Raji (cell line): ENCODE results near the gene FCN3.

ENCODE experiments used
- POLR2A ChIP-seq: IDR thresholded peaks from 2 replicates; pipeline ENCODE4 v1.6.1; 2011; ENCODE audit warnings: low read depth, low read length, control low read depth; ENCODE audit not compliant: insufficient read depth

Gene FCN3

DNA sequence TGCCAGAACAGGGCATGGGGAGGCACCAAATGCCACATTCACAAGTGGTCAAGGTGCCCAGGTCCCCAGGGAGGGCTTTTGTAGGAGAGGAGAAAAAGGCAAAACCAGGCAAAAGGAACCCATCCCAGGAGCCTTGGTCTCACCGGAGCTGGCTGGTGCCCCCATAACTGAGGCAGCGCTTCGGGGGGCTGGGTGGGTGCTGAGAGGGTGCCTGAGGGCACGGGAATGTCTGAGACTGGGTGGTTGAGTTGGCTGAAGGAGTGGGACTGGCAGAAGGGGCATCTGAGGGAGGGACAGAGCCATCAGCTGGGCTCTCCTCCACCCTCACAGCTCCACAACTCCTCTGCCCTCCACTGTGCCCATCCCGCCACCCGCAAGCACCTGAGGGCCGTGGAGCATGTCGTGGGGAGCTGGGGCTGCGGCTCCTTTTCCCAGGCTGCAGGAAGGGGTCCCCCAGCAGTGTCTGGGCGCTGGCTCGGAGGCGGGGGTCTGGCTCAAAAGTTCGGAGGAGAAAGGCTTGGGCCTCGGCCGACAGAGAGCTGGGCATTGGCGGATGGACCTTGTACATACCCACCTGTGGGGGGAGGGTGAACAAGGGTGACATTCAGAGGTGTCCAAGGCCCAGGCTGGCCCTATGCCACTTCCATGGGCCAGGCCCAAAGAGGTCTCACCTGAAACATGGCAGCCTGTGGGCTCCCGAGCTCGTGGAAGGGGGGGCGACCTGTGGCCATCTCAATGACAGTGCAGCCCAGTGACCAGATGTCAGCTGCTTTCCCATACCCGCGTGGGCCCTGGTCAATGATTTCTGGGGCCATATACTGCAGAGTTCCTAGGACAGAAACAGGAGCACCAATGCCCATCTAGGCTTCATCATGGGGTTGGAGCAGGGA is 16.3 kb downstream of the FCN3 start:
- no peak for TF ChIP-seq POLR2A

DNA sequence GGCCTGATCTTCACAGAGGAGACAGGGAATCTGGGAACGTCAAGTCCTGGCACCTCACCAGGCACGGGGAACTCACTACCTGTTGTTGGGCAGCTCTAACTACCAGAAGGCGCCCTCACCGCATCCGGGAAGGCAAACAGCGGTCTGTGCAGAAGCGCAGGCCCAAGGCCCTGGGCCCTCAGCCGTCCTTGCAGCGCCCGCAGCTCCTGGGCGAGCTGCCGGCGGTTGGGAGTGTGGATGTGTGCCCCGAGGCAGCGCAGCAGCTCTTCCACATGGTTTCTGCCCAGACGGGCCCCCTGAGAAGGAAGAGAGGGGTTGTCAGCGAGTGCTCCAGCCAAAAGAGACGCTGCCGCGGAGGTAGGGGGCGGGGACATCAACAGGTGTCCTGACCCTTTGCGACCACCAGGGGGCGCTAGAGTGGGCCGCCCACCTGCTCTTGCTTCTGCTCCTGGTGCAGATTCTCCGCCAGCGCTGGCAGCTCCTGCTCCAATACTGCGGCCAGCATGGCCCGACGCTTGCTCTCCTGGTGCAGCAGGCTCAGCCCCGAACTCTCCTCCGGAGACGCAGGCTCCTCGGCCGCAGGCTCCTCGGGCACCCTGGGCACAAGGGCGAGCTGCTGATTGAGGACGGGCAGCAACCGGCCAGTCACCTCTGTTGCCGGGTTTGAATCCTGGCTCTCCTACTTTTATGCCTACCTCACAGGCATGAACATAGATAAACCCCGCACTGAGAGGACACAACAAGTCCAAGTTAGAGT is 17.2 kb downstream of the FCN3 start:
- TF ChIP-seq POLR2A = no peak

DNA sequence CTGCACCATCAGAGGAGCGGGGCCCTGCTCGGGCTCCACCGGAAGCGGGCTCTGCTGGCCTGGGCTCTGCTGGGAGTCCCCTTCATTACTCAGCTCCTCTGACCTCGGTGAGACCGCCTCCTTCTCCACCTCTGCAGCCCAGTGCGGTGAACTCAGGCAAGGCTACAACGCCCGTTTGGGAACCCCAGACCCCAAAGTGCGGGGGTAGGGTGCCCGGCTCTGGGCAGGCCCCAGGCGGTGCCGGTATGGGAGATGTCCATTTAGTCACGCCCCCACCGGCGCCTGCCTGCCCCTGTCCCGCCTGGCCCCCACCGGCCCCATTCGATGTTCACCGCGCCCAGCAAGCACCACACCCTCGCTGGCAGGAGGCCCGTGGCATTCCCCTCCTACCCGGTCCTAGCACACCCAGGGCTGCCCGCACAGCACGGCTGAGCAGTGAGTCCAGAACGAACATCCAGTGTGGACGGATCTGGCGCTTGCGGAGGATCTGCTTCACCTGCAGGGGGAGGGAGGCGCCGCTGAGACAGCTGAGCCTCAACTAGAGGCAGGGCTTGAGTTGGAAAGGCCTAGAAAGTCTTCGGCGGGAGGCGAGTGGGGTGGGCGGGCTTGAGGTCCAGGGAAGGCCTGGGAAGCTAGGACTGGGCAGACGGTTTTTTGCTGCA is 17.9 kb downstream of the FCN3 start:
- no peak for TF ChIP-seq POLR2A

DNA sequence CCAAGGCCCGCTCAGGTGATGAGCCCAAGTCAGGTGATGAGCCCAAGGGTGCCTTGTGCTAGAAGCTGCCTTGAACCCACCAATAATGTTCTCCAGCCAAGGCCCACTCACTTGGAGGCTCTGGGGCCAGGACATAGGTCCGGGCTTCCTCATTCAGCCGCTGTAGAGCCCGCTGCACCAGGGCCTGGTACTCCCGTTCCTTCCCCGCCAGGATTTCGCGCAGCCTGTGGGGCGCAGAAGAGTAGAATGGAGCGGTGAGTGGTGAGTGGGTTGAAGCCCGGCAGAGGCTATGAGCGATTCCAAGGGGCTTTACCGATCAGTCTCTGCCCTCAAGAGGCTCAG is 18.4 kb downstream of the FCN3 start:
- no peak for TF ChIP-seq POLR2A

DNA sequence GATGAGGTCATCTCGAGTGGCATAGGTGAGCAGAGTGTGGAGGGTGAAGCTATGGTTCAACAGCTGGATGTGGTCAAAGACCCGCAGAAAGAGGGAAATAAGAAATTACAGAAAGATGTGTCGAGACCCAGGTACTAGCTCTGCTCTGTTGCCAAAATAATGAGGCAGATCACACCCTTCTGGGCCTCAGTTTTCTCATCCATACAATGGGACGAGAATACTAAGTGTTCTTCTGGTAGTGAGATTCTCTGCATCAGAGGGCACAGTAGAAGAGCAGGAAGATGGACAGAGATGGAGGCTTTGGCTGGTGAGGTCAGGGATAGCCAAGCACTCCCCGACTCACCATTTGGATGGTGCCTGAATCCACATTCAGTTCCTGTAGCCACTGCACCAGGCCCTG is 18.9 kb downstream of the FCN3 start:
- TF ChIP-seq POLR2A = no peak

DNA sequence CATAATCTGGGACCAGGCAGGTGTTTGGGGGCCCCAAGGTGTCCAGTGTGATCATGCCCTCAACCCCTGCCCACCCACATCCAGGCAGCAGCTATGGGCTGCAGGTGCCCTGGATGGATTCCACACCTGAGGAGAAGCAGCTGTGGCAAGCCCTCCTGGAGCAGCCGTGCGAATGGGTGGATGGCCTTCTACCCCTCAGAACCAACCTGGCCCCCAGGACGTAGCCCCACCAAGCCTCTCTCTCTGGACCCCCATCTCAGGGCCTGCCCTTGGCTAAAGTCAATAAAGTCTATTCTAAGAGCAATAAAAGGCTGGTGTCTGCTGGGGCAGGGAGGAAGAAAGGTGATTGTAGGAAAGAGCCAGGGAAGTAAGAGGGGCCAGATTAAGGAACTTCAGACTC is 21.0 kb downstream of the FCN3 start:
- TF ChIP-seq POLR2A = no peak

DNA sequence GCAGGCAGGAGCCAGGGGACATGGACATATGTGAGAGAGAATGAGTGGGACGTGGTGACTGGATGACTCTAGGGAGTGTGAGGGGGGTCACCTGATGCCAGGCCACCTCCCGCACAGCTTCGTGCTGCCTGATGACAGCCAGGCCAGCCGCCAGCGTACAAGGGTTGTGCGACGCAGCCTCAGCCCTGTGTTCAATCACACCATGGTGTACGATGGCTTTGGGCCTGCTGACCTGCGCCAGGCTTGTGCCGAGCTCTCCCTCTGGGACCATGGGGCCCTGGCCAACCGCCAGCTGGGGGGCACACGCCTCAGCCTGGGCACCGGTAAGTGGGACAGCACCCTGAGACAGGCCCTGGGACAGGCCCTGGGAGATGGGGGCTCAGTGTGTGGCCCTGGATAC is 21.5 kb downstream of the FCN3 start:
- no peak for TF ChIP-seq POLR2A

DNA sequence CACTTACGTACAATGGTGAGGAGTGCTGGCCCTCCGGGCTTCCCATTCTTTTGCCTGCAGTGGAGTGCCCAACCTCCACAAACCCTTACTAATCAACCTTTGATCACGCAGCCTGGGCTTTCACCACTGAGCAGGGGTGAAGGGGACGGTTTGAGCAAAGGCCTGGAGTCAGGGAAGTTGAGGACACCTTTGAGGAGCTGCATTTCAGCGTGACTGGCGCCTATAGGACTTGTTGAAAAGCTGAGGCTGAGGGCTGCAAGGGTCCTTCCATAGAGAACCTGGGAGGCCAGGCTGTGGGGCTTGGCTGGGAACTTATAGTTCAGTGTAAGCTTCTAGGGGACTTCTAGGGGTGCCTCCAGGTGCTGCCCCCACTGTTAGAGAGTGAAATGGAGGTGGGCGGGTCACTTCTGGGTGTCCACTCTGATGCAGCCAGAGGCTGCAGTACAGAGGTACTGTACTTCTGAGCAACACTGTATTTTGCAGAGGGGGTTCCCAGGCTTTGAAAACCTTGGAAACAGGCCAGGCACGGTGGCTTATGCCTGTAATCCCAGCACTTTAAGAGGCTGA is 23.0 kb downstream of the FCN3 start:
- no peak for TF ChIP-seq POLR2A

DNA sequence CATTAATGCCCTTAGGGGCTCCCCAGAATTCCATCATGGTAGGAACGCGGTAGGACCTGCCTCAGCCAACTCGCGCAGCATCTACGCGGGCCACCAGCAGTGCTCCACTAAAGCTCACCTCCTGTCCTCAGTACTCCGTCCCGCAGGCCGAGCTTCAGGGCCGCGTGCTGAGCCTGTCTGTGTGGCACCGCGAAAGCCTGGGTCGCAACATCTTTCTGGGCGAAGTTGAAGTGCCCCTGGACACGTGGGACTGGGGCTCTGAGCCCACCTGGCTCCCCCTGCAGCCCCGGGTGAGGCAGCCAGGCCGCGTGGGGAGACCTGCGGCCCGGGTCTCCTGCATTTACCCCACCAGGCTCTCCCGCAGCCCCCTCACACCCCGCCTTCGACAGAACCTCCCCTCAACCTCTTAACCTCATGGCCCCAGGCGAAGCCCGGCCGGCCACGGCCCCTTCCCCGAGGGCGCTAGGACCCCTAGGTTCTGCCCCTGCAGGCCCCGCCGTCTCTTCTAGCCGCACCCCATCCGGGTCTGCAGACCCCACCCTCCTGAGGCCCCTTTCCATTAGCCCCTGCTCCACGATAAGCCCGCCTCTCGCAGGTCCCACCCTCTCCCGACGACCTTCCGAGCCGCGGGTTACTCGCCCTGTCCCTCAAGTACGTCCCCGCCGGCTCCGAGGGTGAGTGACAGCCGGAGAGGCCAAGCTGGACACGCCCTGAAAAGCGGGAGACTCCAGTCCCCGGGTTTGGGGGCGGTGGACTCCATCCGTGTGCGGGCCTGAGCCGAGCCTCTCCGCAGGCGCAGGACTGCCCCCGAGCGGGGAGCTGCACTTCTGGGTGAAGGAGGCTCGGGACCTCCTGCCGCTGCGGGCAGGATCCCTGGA is 23.7 kb downstream of the FCN3 start:
- no peak for TF ChIP-seq POLR2A

DNA sequence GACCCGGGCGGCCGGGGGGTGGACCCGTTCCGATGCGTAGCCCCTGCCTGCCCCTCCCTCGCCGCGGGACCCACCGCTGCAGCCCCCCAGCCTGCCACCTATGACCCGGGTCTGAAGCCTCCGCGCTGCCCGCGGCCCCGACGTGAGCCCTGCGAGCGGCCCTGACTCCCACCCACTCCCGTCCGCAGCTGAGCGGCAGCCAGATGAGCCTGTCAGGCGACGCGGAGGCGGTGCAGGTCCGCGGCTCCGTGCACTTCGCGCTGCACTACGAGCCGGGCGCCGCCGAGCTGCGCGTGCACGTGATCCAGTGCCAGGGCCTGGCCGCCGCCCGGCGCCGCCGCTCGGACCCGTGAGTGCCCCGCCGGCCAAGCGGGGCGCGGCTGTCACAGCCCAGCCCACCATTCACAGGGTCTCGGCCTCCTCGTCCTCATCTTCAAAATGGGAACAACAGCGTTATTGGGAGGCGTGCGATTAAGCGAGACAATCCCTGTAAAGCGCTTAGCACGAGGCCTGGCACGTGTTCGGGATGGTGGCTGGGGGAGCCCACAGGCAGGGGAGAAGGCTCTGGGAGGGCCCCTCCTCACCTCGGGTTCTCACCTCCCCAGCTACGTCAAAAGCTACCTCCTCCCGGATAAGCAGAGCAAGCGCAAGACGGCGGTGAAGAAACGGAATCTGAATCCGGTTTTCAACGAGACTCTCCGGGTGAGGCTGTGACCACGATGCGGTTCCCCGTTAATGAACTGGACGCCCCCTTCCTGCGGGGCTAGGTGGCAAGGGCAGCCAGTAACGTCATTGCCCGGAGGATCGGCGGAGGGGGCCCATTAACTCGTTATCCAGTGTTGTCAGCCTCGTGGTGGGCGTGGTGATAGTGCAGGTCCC is 24.6 kb downstream of the FCN3 start:
- no peak for TF ChIP-seq POLR2A

DNA sequence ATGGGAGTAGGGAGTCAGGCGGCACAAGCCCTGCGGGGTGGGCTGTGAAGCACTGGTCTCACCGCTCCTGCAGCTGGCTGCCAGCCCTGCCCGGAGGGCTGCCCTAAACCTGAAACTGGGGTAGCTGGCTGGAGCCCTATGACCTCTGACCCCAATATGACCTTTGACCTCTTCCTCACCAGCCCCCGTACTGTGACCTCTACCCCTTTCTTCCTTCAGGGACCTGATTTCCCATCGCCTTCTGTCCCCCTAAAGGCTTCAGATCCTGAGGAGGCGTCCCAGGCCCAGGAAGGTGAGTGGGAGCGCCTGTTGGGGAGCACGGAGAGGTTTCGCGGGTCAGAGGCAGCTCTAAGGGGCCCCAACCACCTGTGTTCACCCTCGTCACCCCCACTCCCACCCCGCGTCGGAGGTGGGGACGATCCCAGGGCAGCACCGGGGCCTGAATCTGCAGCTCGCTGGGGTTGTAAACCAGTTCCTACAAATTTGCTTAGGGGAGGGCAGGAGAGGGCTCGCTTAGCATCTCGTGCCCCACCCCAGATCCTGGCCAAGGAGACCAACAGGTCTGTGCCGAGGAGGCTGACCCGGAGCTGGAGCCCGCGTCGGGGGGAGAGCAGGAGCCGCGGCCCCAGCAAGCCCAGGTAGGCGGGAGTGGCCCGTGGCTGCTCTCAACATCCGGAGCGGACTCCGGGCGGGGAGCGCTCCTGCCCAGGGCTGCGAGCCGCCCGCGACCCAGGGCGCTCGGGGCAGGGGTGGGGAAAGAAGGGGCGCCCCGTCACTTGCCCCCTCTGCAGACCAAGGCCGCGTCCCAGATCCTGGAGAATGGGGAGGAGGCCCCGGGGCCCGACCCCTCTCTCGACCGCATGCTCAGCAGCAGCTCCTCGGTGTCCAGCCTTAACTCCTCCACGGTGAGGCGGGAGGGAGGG is 25.5 kb downstream of the FCN3 start:
- no peak for TF ChIP-seq POLR2A

DNA sequence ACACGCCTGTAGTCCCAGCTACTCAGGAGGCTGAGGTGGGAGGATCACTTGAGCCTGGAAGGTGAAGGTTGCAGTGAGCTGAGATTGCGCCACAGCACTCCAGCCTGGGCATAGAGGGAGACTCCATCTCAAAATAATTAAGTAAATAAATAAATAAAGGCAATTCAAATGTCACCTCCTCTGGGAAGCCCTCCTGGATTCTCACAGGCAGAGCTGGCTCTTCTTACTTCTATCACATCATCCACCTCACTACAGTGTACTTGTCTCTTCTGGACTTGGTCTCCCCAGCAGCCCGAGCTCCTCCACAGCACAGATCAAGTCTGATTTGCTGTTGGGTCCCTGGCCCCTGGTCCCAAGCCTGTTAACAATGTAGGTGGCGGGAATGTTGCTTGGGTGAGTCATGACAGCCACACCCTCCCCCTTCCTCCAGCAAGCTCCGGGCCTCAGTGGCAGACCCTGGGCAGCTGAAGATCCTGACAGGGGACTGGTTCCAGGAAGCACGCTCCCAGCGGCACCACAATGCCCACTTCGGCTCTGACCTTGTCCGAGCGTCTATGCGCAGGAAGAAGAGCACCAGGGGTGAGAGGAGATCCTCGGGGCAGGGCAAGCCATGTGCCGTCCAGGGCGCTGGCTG is 27.5 kb downstream of the FCN3 start:
- TF ChIP-seq POLR2A = no peak
